Neural progenitor cell (in vitro differentiated cells): ENCODE data around the gene PLXNA4. TPM values are rescaled to one million over a fixed set of nuclear protein-coding genes. Genes with fewer than 3 reads are reported as not detected.

Experiments used
- DNase-seq: peaks from one replicate; pipeline ENCODE4 v3.0.0-alpha.2; 2016; ENCODE audit warnings: low spot score
- H2AFZ ChIP-seq: fragments of 200-600 bp; sonication (generic); replicated peaks from 2 replicates; pipeline ENCODE4 v1.6.1; 2016; ENCODE audit warnings: antibody characterized with exemption
- H3F3A ChIP-seq: fragments of 200-600 bp; sonication (generic); 2 replicates; pipeline ENCODE4 v1.6.1; 2016; ENCODE audit warnings: antibody characterized with exemption, low read depth
- H3K27ac ChIP-seq: fragments of 200-600 bp; sonication (generic); 2 replicates; pipeline ENCODE4 v1.5.1; 2016; ENCODE audit warnings: mild to moderate bottlenecking
- H3K27me3 ChIP-seq: fragments of 200-600 bp; sonication (generic); 2 replicates; pipeline ENCODE4 v1.6.1; 2016; ENCODE audit warnings: mild to moderate bottlenecking, moderate library complexity
- H3K36me3 ChIP-seq: fragments of 200-600 bp; sonication (generic); 2 replicates; pipeline ENCODE4 v1.5.1; 2016
- H3K4me1 ChIP-seq: fragments of 200-600 bp; sonication (generic); 2 replicates; pipeline ENCODE4 v1.6.1; 2016; ENCODE audit warnings: mixed run types
- H3K4me2 ChIP-seq: fragments of 200-600 bp; sonication (generic); 2 replicates; pipeline ENCODE4 v1.6.1; 2016
- H3K4me3 ChIP-seq: fragments of 200-600 bp; sonication (generic); 2 replicates; pipeline ENCODE4 v1.5.1; 2016
- H3K79me2 ChIP-seq: fragments of 200-600 bp; sonication (generic); 2 replicates; pipeline ENCODE4 v1.6.1; 2016; ENCODE audit warnings: low read depth
- H3K9ac ChIP-seq: fragments of 200-600 bp; sonication (generic); 2 replicates; pipeline ENCODE4 v1.6.1; 2016
- H3K9me3 ChIP-seq: fragments of 200-600 bp; sonication (generic); 2 replicates; pipeline ENCODE4 v1.5.1; 2016; ENCODE audit warnings: low read depth
- H4K20me1 ChIP-seq: fragments of 200-600 bp; sonication (generic); 2 replicates; pipeline ENCODE4 v1.6.1; 2016; ENCODE audit warnings: low read depth
- H3K27ac Mint-ChIP-seq: 3 replicates; pipeline ENCODE4 v1.8.0; 2021; ENCODE audit warnings: mixed read lengths
- H3K27me3 Mint-ChIP-seq: 2 replicates; pipeline ENCODE4 v1.8.0; 2022; ENCODE audit warnings: low read depth, mild to moderate bottlenecking, inconsistent platforms, moderate library complexity, mixed read lengths; ENCODE audit not compliant: insufficient read depth
- H3K36me3 Mint-ChIP-seq: 3 replicates; pipeline ENCODE4 v1.8.0; 2021; ENCODE audit warnings: mixed read lengths
- H3K4me1 Mint-ChIP-seq: 3 replicates; pipeline ENCODE4 v1.8.0; 2021; ENCODE audit warnings: mixed read lengths
- H3K4me3 Mint-ChIP-seq: 3 replicates; pipeline ENCODE4 v1.8.0; 2021; ENCODE audit warnings: mild to moderate bottlenecking, moderate library complexity, mixed read lengths
- H3K9me3 Mint-ChIP-seq: 3 replicates; pipeline ENCODE4 v1.8.0; 2020; ENCODE audit warnings: mixed read lengths
- CTCF ChIP-seq: fragments of 200-600 bp; sonication (generic); IDR thresholded peaks from 2 replicates; pipeline ENCODE4 v1.5.1; 2017; ENCODE audit warnings: antibody characterized with exemption, mild to moderate bottlenecking
- EZH2 ChIP-seq: fragments of 200-600 bp; sonication (generic); IDR thresholded peaks from 2 replicates; pipeline ENCODE4 v1.6.1; 2017; ENCODE audit warnings: antibody characterized with exemption, mild to moderate bottlenecking, moderate library complexity
- EZH2phosphoT487 ChIP-seq: fragments of 200-600 bp; sonication (generic); IDR thresholded peaks from 2 replicates; pipeline ENCODE4 v1.6.1; 2017; ENCODE audit warnings: antibody characterized with exemption
- total RNA-seq: library from RNA; depleted of rRNA; stranded (reverse); fragments of >200 nt; gene quantifications from 2 replicates; pipeline ENCODE4 v1.2.3, GENCODE V29; 2015; ENCODE audit warnings: low replicate concordance

PLXNA4 gene
- total RNA-seq, 1 donor from 2014 or later: 0.49 TPM

- Histone ChIP-seq H3K4me3 (no peak overlapping the region), H3K27ac (no peak overlapping the region), H3K79me2 (no peaks in the 10 kb centered on the region), H3K4me2 (no peak overlapping the region), H4K20me1 (no peaks in the 10 kb centered on the region), H3K9ac (no peak overlapping the region), H3K9me3 (no peaks in the 10 kb centered on the region), H3K27me3 (no peaks in the 10 kb centered on the region), H3F3A (no peaks in the 10 kb centered on the region), H3K4me1 (peaks cover 13% of the 10 kb centered on the region), H3K36me3 (no peaks in the 10 kb centered on the region), H2AFZ (no peak overlapping the region)
- peaks cover 11% of the 10 kb centered on the region for H3K4me1 Mint-ChIP-seq
- H3K27me3 Mint-ChIP-seq: peaks cover 6% of the 10 kb centered on the region
- no peak overlapping the region for H3K4me3 Mint-ChIP-seq
- no peaks in the 10 kb centered on the region for H3K36me3 Mint-ChIP-seq
- no peak overlapping the region for H3K27ac Mint-ChIP-seq
- no peaks in the 10 kb centered on the region for H3K9me3 Mint-ChIP-seq
- no peak for DNase-seq
- TF ChIP-seq EZH2: no peak
- no peak for TF ChIP-seq EZH2phosphoT487
- TF ChIP-seq CTCF: no peak
Measured at GRCh38 chr7:132376361-132377013, 199.8 kb downstream of the PLXNA4 start.

- H3K4me3 ChIP-seq: no peak overlapping the region
- no peak for TF ChIP-seq EZH2phosphoT487
- TF ChIP-seq EZH2: no peak
- H3K4me2 ChIP-seq: no peak overlapping the region
- H3F3A ChIP-seq: no peaks in the 10 kb centered on the region
- H3K27ac ChIP-seq: no peak overlapping the region
- H4K20me1 ChIP-seq: no peaks in the 10 kb centered on the region
- no peak for DNase-seq
- H3K36me3 Mint-ChIP-seq: no peaks in the 10 kb centered on the region
- H3K27me3 ChIP-seq: no peaks in the 10 kb centered on the region
- H3K4me3 Mint-ChIP-seq: no peak overlapping the region
- no peaks in the 10 kb centered on the region for H3K36me3 ChIP-seq
- no peak overlapping the region for H3K27ac Mint-ChIP-seq
- H3K9me3 ChIP-seq: no peaks in the 10 kb centered on the region
- H3K9me3 Mint-ChIP-seq: no peaks in the 10 kb centered on the region
- no peaks in the 10 kb centered on the region for H3K4me1 Mint-ChIP-seq
- no peaks in the 10 kb centered on the region for H3K79me2 ChIP-seq
- no peak overlapping the region for H3K9ac ChIP-seq
- peaks cover 4% of the 10 kb centered on the region for H3K27me3 Mint-ChIP-seq
- no peak overlapping the region for H2AFZ ChIP-seq
- H3K4me1 ChIP-seq: no peaks in the 10 kb centered on the region
Measured at GRCh38 chr7:132373879-132374278, 202.4 kb downstream of the PLXNA4 start.

- Mint-ChIP-seq H3K4me3 (no peak overlapping the region), H3K27ac (no peak overlapping the region), H3K36me3 (no peaks in the 10 kb centered on the region), H3K9me3 (no peaks in the 10 kb centered on the region), H3K4me1 (peaks cover under 1% of the 10 kb centered on the region), H3K27me3 (peaks cover 4% of the 10 kb centered on the region)
- no peak overlapping the region for H3K9ac ChIP-seq
- H3K4me1 ChIP-seq: no peaks in the 10 kb centered on the region
- H3K4me3 ChIP-seq: no peak overlapping the region
- H3K4me2 ChIP-seq: no peak overlapping the region
- H4K20me1 ChIP-seq: no peaks in the 10 kb centered on the region
- no peaks in the 10 kb centered on the region for H3K27me3 ChIP-seq
- no peak overlapping the region for H2AFZ ChIP-seq
- H3K36me3 ChIP-seq: no peaks in the 10 kb centered on the region
- TF ChIP-seq EZH2 (no peak), CTCF (no peak), EZH2phosphoT487 (no peak)
- no peaks in the 10 kb centered on the region for H3K79me2 ChIP-seq
- H3F3A ChIP-seq: no peaks in the 10 kb centered on the region
- no peak for DNase-seq
- H3K27ac ChIP-seq: no peak overlapping the region
- H3K9me3 ChIP-seq: no peaks in the 10 kb centered on the region
Measured at GRCh38 chr7:132373041-132373440, 203.2 kb downstream of the PLXNA4 start.

- no peak overlapping the region for H3K4me2 ChIP-seq
- DNase-seq: no peak
- H3F3A ChIP-seq: no peaks in the 10 kb centered on the region
- H4K20me1 ChIP-seq: no peaks in the 10 kb centered on the region
- H3K79me2 ChIP-seq: no peaks in the 10 kb centered on the region
- no peak overlapping the region for H3K9ac ChIP-seq
- no peaks in the 10 kb centered on the region for H3K27me3 ChIP-seq
- H3K27ac ChIP-seq: no peak overlapping the region
- peaks cover 7% of the 10 kb centered on the region for H3K27me3 Mint-ChIP-seq
- no peak overlapping the region for H2AFZ ChIP-seq
- TF ChIP-seq EZH2 (no peak), CTCF (no peak), EZH2phosphoT487 (no peak)
- H3K4me1 Mint-ChIP-seq: peaks cover 2% of the 10 kb centered on the region
- no peak overlapping the region for H3K27ac Mint-ChIP-seq
- no peak overlapping the region for H3K4me3 Mint-ChIP-seq
- no peaks in the 10 kb centered on the region for H3K9me3 Mint-ChIP-seq
- H3K9me3 ChIP-seq: no peaks in the 10 kb centered on the region
- no peaks in the 10 kb centered on the region for H3K36me3 Mint-ChIP-seq
- no peak overlapping the region for H3K4me3 ChIP-seq
- no peaks in the 10 kb centered on the region for H3K36me3 ChIP-seq
- H3K4me1 ChIP-seq: no peaks in the 10 kb centered on the region
Measured at GRCh38 chr7:132371948-132372347, 204.3 kb downstream of the PLXNA4 start.
